Measurements from ENCODE around the gene SPTBN5. TPM values are rescaled to one million over a fixed set of nuclear protein-coding genes. Genes with fewer than 3 reads are reported as not detected.
"Not testable (repeated sequence)": the region's sequence is repeated elsewhere in the genome, so short reads cannot be mapped to it uniquely, and the experiment has no call there.

SPTBN5 gene
- total and polyA plus RNA-seq, 2 donors (not counting 1 experiment from before 2014, with no cell fraction given), result 0.55 to 1.4 TPM

DNA sequence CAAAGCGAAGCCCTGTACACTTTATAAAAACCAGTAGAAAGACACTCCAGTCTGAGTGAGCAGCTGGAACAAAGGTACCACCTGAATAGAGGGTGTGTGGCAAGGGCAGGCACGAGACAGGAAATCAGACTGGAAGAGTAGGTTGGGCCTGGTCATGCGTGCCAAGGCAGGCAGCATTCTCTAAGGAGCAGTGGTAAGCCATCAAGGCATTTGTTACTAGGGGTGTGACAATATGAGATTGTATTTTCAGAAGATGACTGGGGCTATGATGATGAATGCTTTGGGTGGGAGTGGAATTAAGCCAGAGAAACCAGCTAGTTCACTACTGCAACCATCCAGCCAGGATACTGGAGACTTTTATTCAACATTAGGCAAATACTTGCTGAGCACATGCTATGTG is 61.0 kb downstream of the SPTBN5 start:
- WGBS (ENCODE audit: insufficient coverage), result 0% methylated on average over 2 of the region's 3 CpGs
- Histone ChIP-seq H3K4me2 (replicated peaks; ENCODE audit: low read depth, low read length, poor library complexity, severe bottlenecking) (peak overlapping the region; percentile 25), H3K4me3 (ENCODE audit: control extremely low read depth in 1 of 5, extremely low read depth in 1 of 5, insufficient read depth in 1 of 5, low read depth in 2 of 5, low read length in 4 of 5) (no peak overlapping the region), H3K9ac (ENCODE audit: low read length) (no peak overlapping the region), H3K27ac (ENCODE audit: low read length in 2 of 2) (no peak overlapping the region), H3K36me3 (replicated peaks in 1 of 2; ENCODE audit: control extremely low read depth in 1 of 2, control insufficient read depth in 1 of 2, extremely low read depth in 1 of 2, insufficient read depth in 2 of 2, low read length in 1 of 2) (peaks cover 0 to 7% of the 10 kb centered on the region in 2 experiments), H3K27me3 (replicated peaks in 1 of 4; ENCODE audit: control extremely low read depth in 1 of 4, control insufficient read depth in 3 of 4, insufficient read depth in 4 of 4, low read length in 3 of 4) (no peaks in the 10 kb centered on the region), H3K4me1 (ENCODE audit: control insufficient read depth in 2 of 2, insufficient read depth in 2 of 2, low read length in 2 of 2) (peaks cover 14 to 22% of the 10 kb centered on the region in 2 donors), H4K20me1 (ENCODE audit: control insufficient read depth, insufficient read depth, low read length, poor library complexity, severe bottlenecking) (peaks cover 53% of the 10 kb centered on the region), H3K9me3 (ENCODE audit: control extremely low read depth in 1 of 3, control insufficient read depth in 2 of 3, insufficient read depth in 1 of 3, low read length in 2 of 3) (no peaks in the 10 kb centered on the region), H2AFZ (ENCODE audit: insufficient read depth, low read depth, low read length, poor library complexity, severe bottlenecking) (no peak overlapping the region), H3K79me2 (ENCODE audit: control insufficient read depth, insufficient read depth, low read length) (peaks cover 43% of the 10 kb centered on the region)
- Mint-ChIP-seq H3K27me3 (no peaks in the 10 kb centered on the region), H3K9me3 (ENCODE audit: insufficient read depth) (no peaks in the 10 kb centered on the region), H3K27ac (no peak overlapping the region), H3K4me1 (peaks cover 21% of the 10 kb centered on the region), H3K4me3 (no peak overlapping the region)
- ATAC-seq (ENCODE audit: low read depth) (no peak), DNase-seq (no peak)
- POLR2A ChIA-PET, result no interaction called here
- no peak for TF ChIP-seq EZH2 (IDR thresholded peaks at IDR 0.05; ENCODE audit: borderline replicate concordance, insufficient read depth, low read depth, low read length, poor library complexity, severe bottlenecking)
- TF ChIP-seq, protein P1, sequence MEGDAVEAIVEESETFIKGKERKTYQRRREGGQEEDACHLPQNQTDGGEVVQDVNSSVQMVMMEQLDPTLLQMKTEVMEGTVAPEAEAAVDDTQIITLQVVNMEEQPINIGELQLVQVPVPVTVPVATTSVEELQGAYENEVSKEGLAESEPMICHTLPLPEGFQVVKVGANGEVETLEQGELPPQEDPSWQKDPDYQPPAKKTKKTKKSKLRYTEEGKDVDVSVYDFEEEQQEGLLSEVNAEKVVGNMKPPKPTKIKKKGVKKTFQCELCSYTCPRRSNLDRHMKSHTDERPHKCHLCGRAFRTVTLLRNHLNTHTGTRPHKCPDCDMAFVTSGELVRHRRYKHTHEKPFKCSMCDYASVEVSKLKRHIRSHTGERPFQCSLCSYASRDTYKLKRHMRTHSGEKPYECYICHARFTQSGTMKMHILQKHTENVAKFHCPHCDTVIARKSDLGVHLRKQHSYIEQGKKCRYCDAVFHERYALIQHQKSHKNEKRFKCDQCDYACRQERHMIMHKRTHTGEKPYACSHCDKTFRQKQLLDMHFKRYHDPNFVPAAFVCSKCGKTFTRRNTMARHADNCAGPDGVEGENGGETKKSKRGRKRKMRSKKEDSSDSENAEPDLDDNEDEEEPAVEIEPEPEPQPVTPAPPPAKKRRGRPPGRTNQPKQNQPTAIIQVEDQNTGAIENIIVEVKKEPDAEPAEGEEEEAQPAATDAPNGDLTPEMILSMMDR (IDR thresholded peaks at IDR 0.05), result no peak
- CTCF ChIA-PET, result interaction anchor here (0.6 to 2.0 kb wide), 3 partner anchors 21 to 471 kb away, joined by 3 to 12 read pairs (median 7); partner anchors contain the start of gene MAPKBP1
- intact Hi-C loops (cut with micrococcal nuclease), result no loop called here

DNA sequence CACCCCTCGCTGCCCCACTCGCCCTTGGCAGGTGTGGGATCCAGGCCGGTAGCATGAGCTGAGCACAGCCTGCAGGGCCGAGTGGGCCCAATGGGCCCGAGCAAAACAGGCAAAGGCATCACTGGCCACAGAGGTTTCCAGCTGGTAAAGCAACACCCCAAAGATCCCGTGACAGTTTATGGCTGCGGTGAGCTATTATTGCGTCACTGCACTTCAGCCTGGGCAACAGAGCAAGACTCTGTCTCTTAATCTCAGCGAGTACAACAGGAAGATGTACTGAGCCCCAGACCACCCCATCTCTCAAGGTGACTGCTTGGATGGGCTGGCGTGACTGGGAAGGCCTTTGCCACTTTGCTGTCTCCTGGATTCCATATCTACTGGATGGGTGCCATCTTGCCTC is 61.6 kb downstream of the SPTBN5 start:
- no peak for ATAC-seq (ENCODE audit: low read depth)
- H3K27me3 Mint-ChIP-seq, result no peaks in the 10 kb centered on the region
- Histone ChIP-seq H3K27ac (ENCODE audit: low read length in 2 of 2) (no peak overlapping the region), H3K4me1 (ENCODE audit: control insufficient read depth in 2 of 2, insufficient read depth in 2 of 2, low read length in 2 of 2) (peaks cover 16 to 26% of the 10 kb centered on the region in 2 donors), H3K4me3 (ENCODE audit: control extremely low read depth in 1 of 5, extremely low read depth in 1 of 5, insufficient read depth in 1 of 5, low read depth in 2 of 5, low read length in 4 of 5) (no peak overlapping the region), H3K27me3 (replicated peaks in 1 of 4; ENCODE audit: control extremely low read depth in 1 of 4, control insufficient read depth in 3 of 4, insufficient read depth in 4 of 4, low read length in 3 of 4) (no peaks in the 10 kb centered on the region), H3K4me2 (replicated peaks; ENCODE audit: low read depth, low read length, poor library complexity, severe bottlenecking) (no peak overlapping the region), H3K9me3 (ENCODE audit: control extremely low read depth in 1 of 3, control insufficient read depth in 2 of 3, insufficient read depth in 1 of 3, low read length in 2 of 3) (no peaks in the 10 kb centered on the region), H3K36me3 (replicated peaks in 1 of 2; ENCODE audit: control extremely low read depth in 1 of 2, control insufficient read depth in 1 of 2, extremely low read depth in 1 of 2, insufficient read depth in 2 of 2, low read length in 1 of 2) (peaks cover 0 to 7% of the 10 kb centered on the region in 2 experiments), H4K20me1 (ENCODE audit: control insufficient read depth, insufficient read depth, low read length, poor library complexity, severe bottlenecking) (peaks cover 53% of the 10 kb centered on the region), H3K79me2 (ENCODE audit: control insufficient read depth, insufficient read depth, low read length) (peaks cover 43% of the 10 kb centered on the region), H2AFZ (ENCODE audit: insufficient read depth, low read depth, low read length, poor library complexity, severe bottlenecking) (no peak overlapping the region), H3K9ac (ENCODE audit: low read length) (no peak overlapping the region)
- no peak for DNase-seq
- no peaks in the 10 kb centered on the region for H3K9me3 Mint-ChIP-seq (ENCODE audit: insufficient read depth)
- TF ChIP-seq EZH2 (IDR thresholded peaks at IDR 0.05; ENCODE audit: borderline replicate concordance, insufficient read depth, low read depth, low read length, poor library complexity, severe bottlenecking), result no peak
- TF ChIP-seq, protein P1 (IDR thresholded peaks at IDR 0.05), result no peak
- ChIA-PET POLR2A (no interaction called here), CTCF (interaction anchor here (2.0 kb wide), 2 partner anchors 21 to 59 kb away, joined by 7 to 12 read pairs; partner anchors contain the start of gene MAPKBP1)
- peaks cover 24% of the 10 kb centered on the region for H3K4me1 Mint-ChIP-seq
- WGBS (ENCODE audit: insufficient coverage), result 95% methylated on average over 10 of the region's 10 CpGs
- intact Hi-C loops (cut with micrococcal nuclease), result no loop called here
- H3K27ac Mint-ChIP-seq, result no peak overlapping the region
- H3K4me3 Mint-ChIP-seq, result no peak overlapping the region

DNA sequence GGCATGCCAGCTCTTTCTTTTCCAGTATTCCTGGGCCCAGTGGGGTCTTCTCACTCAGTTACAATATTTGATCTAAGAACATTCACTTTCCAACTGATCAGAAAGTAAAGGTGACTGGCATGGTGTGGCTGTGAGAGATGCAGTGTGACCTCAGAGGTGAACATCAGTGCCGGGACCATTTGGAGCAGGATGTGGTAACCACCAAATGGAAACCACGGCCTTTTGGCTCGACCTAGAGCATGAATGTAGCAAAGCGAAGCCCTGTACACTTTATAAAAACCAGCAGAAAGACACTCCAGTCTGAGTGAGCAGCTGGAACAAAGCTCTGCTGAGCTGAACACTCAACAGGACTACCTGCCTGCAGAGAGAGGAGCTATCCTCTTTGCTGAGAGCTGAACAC is 62.6 kb downstream of the SPTBN5 start:
- H3K9me3 ChIP-seq (ENCODE audit: control extremely low read depth in 1 of 3, control insufficient read depth in 2 of 3, insufficient read depth in 1 of 3, low read length in 2 of 3); DNase-seq; H3K27me3 ChIP-seq (replicated peaks in 1 of 4; ENCODE audit: control extremely low read depth in 1 of 4, control insufficient read depth in 3 of 4, insufficient read depth in 4 of 4, low read length in 3 of 4); H3K9ac ChIP-seq (ENCODE audit: low read length); POLR2A ChIA-PET; H2AFZ ChIP-seq (ENCODE audit: insufficient read depth, low read depth, low read length, poor library complexity, severe bottlenecking); H3K36me3 ChIP-seq (replicated peaks in 1 of 2; ENCODE audit: control extremely low read depth in 1 of 2, control insufficient read depth in 1 of 2, extremely low read depth in 1 of 2, insufficient read depth in 2 of 2, low read length in 1 of 2); intact Hi-C loops (cut with micrococcal nuclease); H3K4me3 Mint-ChIP-seq; H3K27me3 Mint-ChIP-seq; ATAC-seq (ENCODE audit: low read depth); H3K27ac Mint-ChIP-seq; H3K27ac ChIP-seq (ENCODE audit: low read length in 2 of 2); H3K9me3 Mint-ChIP-seq (ENCODE audit: insufficient read depth); H3K4me2 ChIP-seq (replicated peaks; ENCODE audit: low read depth, low read length, poor library complexity, severe bottlenecking); H3K4me3 ChIP-seq (ENCODE audit: control extremely low read depth in 1 of 5, extremely low read depth in 1 of 5, insufficient read depth in 1 of 5, low read depth in 2 of 5, low read length in 4 of 5): not testable (repeated sequence)
- H3K79me2 ChIP-seq (ENCODE audit: control insufficient read depth, insufficient read depth, low read length), result peaks cover 43% of the 10 kb centered on the region
- WGBS (ENCODE audit: insufficient coverage), result 6% methylated on average over 4 of the region's 4 CpGs
- peaks cover 16 to 28% of the 10 kb centered on the region in 2 donors for H3K4me1 ChIP-seq (ENCODE audit: control insufficient read depth in 2 of 2, insufficient read depth in 2 of 2, low read length in 2 of 2)
- CTCF ChIA-PET, result interaction anchor here (1.5 to 2.2 kb wide), 4 partner anchors 20 to 73 kb away, joined by 4 to 12 read pairs (median 7); partner anchors contain the start of gene MAPKBP1
- peaks cover 27% of the 10 kb centered on the region for H3K4me1 Mint-ChIP-seq
- H4K20me1 ChIP-seq (ENCODE audit: control insufficient read depth, insufficient read depth, low read length, poor library complexity, severe bottlenecking), result peaks cover 52% of the 10 kb centered on the region

Measured in B cell (primary cell).